DOHH2 (cell line): Measurements from ENCODE around the gene SLC17A3.

ENCODE experiments used
- H3F3A ChIP-seq: fragments of 200-600 bp; sonication (generic), shearing (Covaris generic); 2 replicates; pipeline ENCODE4 v1.6.0; 2016; ENCODE audit warnings: antibody characterized with exemption, mild to moderate bottlenecking; ENCODE audit not compliant: control insufficient read depth, insufficient read depth
- H3K27ac ChIP-seq: fragments of 200-600 bp; sonication (generic); 2 replicates; pipeline ENCODE4 v1.5.1; 2014; ENCODE audit warnings: low read depth, mild to moderate bottlenecking, low read length, moderate library complexity
- H3K27me3 ChIP-seq: fragments of 200-600 bp; sonication (generic); 2 replicates; pipeline ENCODE4 v1.6.1; 2014; ENCODE audit warnings: mild to moderate bottlenecking, low read length, mixed read lengths; ENCODE audit not compliant: control insufficient read depth
- H3K36me3 ChIP-seq: fragments of 200-600 bp; sonication (generic); 2 replicates; pipeline ENCODE4 v1.6.1; 2014; ENCODE audit warnings: mild to moderate bottlenecking, low read length, moderate library complexity, mixed read lengths; ENCODE audit not compliant: control insufficient read depth
- H3K4me1 ChIP-seq: fragments of 200-600 bp; sonication (generic); 2 replicates; pipeline ENCODE4 v1.6.1; 2014; ENCODE audit warnings: mild to moderate bottlenecking, low read length, mixed read lengths; ENCODE audit not compliant: control insufficient read depth
- H3K4me2 ChIP-seq: fragments of 200-600 bp; sonication (generic); 2 replicates; pipeline ENCODE4 v1.6.0; 2014; ENCODE audit warnings: mild to moderate bottlenecking, low read length, moderate library complexity
- H3K4me3 ChIP-seq: fragments of 200-600 bp; sonication (generic); 2 replicates; pipeline ENCODE4 v1.5.1; 2014; ENCODE audit warnings: mild to moderate bottlenecking, low read length, mixed read lengths
- H3K79me2 ChIP-seq: fragments of 200-600 bp; sonication (generic); 2 replicates; pipeline ENCODE4 v1.6.1; 2014; ENCODE audit warnings: mild to moderate bottlenecking, low read length, mixed read lengths; ENCODE audit not compliant: control insufficient read depth
- H3K9me2 ChIP-seq: fragments of 200-600 bp; sonication (generic); replicated peaks from 2 replicates; pipeline ENCODE4 v1.6.1; 2014; ENCODE audit warnings: mild to moderate bottlenecking, low read length, mixed read lengths; ENCODE audit not compliant: control insufficient read depth
- H3K9me3 ChIP-seq: fragments of 200-600 bp; sonication (generic); 2 replicates; pipeline ENCODE4 v1.6.1; 2014; ENCODE audit warnings: antibody characterized with exemption, low read length, mixed read lengths; ENCODE audit not compliant: control insufficient read depth, insufficient read depth
- H4K20me1 ChIP-seq: fragments of 200-600 bp; sonication (generic); 2 replicates; pipeline ENCODE4 v1.6.0; 2014; ENCODE audit warnings: low read depth, mild to moderate bottlenecking, antibody characterized with exemption, low read length, moderate library complexity; ENCODE audit not compliant: control insufficient read depth, insufficient read depth
- CTCF ChIP-seq: fragments of 200-600 bp; sonication (generic); IDR thresholded peaks from one replicate; pipeline ENCODE4 v1.5.1; 2014; ENCODE audit warnings: antibody characterized with exemption, mild to moderate bottlenecking, low read depth, low read length; ENCODE audit not compliant: poor library complexity, severe bottlenecking
- EZH2phosphoT487 ChIP-seq: fragments of 200-600 bp; sonication (generic); IDR thresholded peaks from 2 replicates; pipeline ENCODE4 v1.6.1; 2017; ENCODE audit warnings: borderline replicate concordance, mild to moderate bottlenecking, antibody characterized with exemption, low read length, moderate library complexity, mixed read lengths

The SLC17A3 gene

DNA sequence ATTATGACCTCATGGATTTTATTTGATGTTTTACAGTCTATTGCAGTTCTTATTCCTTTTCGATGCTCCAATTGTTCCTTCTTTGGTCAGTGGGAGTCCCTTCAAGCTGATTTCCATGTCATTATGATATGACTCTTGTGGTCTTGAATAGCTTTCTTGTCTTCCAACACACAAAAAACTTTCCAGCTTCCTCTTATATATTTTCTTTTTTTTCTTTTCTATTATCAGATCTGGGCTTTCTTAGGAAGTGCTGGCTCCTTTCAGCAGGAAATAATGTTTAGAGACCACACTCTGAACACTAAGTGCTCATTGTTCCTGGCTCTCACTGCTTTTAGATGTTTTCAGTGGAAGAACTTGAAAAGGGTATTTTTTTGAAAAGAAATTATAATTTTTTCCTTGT lies 39.1 kb downstream of the SLC17A3 start:
- H3K27me3 ChIP-seq, result peaks cover 2% of the 10 kb centered on the region; the same call in 1 of the 2 replicates
- H3K79me2 ChIP-seq, result no peaks in the 10 kb centered on the region
- no peaks in the 10 kb centered on the region for H3K9me2 ChIP-seq
- H3K36me3 ChIP-seq, result no peaks in the 10 kb centered on the region
- no peaks in the 10 kb centered on the region for H3K9me3 ChIP-seq
- TF ChIP-seq CTCF, result no peak
- TF ChIP-seq EZH2phosphoT487, result no peak
- no peak overlapping the region for H3K4me3 ChIP-seq
- no peak overlapping the region for H3K4me2 ChIP-seq
- no peak overlapping the region for H3K27ac ChIP-seq
- H4K20me1 ChIP-seq, result no peaks in the 10 kb centered on the region
- no peaks in the 10 kb centered on the region for H3F3A ChIP-seq
- no peaks in the 10 kb centered on the region for H3K4me1 ChIP-seq

GRCh38 chr6:25833136-25833535 lies 40.9 kb downstream of the SLC17A3 start:
- no peak overlapping the region for H3K4me2 ChIP-seq
- H3K27ac ChIP-seq, result no peak overlapping the region
- no peaks in the 10 kb centered on the region for H3F3A ChIP-seq
- no peaks in the 10 kb centered on the region for H4K20me1 ChIP-seq
- no peaks in the 10 kb centered on the region for H3K79me2 ChIP-seq
- TF ChIP-seq CTCF (no peak), EZH2phosphoT487 (no peak)
- H3K36me3 ChIP-seq, result no peaks in the 10 kb centered on the region
- H3K27me3 ChIP-seq, result peaks cover 5% of the 10 kb centered on the region; the same call in 1 of the 2 replicates
- no peak overlapping the region for H3K4me3 ChIP-seq
- H3K9me2 ChIP-seq, result no peaks in the 10 kb centered on the region
- no peaks in the 10 kb centered on the region for H3K4me1 ChIP-seq
- no peaks in the 10 kb centered on the region for H3K9me3 ChIP-seq

DNA sequence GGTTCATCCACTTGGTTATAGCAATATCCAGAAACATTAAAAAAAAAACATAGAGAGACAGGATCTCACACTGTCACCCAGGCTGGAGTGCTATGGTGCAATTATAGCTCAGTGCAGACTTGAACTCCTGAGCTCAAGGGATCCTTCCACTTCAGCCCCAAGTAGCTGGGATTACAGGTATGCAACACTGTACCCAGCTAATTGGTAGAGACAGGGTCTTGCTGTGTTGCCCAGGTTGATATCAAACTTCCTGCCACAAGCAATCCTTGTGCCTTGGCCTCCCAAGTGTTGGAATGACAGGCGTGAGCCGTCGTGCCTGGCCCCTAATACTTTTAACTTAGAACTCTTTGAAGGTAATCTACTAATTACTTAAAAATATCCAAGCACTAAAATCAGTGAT lies 41.4 kb downstream of the SLC17A3 start:
- no peaks in the 10 kb centered on the region for H3F3A ChIP-seq
- H4K20me1 ChIP-seq, result no peaks in the 10 kb centered on the region
- no peaks in the 10 kb centered on the region for H3K4me1 ChIP-seq
- H3K36me3 ChIP-seq, result no peaks in the 10 kb centered on the region
- peaks cover 5% of the 10 kb centered on the region; the same call in 1 of the 2 replicates for H3K27me3 ChIP-seq
- no peaks in the 10 kb centered on the region for H3K79me2 ChIP-seq
- H3K4me3 ChIP-seq, result no peak overlapping the region
- no peaks in the 10 kb centered on the region for H3K9me3 ChIP-seq
- H3K4me2 ChIP-seq, result no peak overlapping the region
- H3K9me2 ChIP-seq, result no peaks in the 10 kb centered on the region
- TF ChIP-seq CTCF, result no peak
- TF ChIP-seq EZH2phosphoT487, result no peak
- no peak overlapping the region for H3K27ac ChIP-seq

- no peak overlapping the region for H3K4me2 ChIP-seq
- H3K27me3 ChIP-seq, result peaks cover 8% of the 10 kb centered on the region; the same call in 1 of the 2 replicates
- no peaks in the 10 kb centered on the region for H3K9me2 ChIP-seq
- H3K4me1 ChIP-seq, result no peaks in the 10 kb centered on the region
- no peaks in the 10 kb centered on the region for H3K36me3 ChIP-seq
- H3F3A ChIP-seq, result no peaks in the 10 kb centered on the region
- H3K9me3 ChIP-seq, result no peaks in the 10 kb centered on the region
- no peaks in the 10 kb centered on the region for H4K20me1 ChIP-seq
- H3K4me3 ChIP-seq, result no peak overlapping the region
- H3K79me2 ChIP-seq, result no peaks in the 10 kb centered on the region
- H3K27ac ChIP-seq, result no peak overlapping the region
- TF ChIP-seq EZH2phosphoT487 (no peak), CTCF (no peak)
Measured at GRCh38 chr6:25832307-25832662, 41.8 kb downstream of the SLC17A3 start.
